ENCODE measurements around the gene ZBTB32. TPM values are rescaled to one million over a fixed set of nuclear protein-coding genes. Genes with fewer than 3 reads are reported as not detected.
A peak's percentile ranks its signal among the peaks of the same experiment; 100 is the strongest.

ZBTB32 gene
- total RNA-seq, 2 experiments from 2014 or later: 2.2 to 3.3 TPM

GRCh38 chr19:35738887-35739229, 34.5 kb downstream of the ZBTB32 start:
- H3K4me1 ChIP-seq (ENCODE audit: insufficient read depth, low read length): peaks cover 58% of the 10 kb centered on the region
- intact Hi-C loops (cut with DNase I, micrococcal nuclease): no loop called here
- POLR2A ChIA-PET: interaction anchor here (1.2 to 2.4 kb wide), 3 partner anchors 9 to 37 kb away, joined by 3 to 17 read pairs (median 12); partner anchors contain the start of gene LIN37
- no peaks in the 10 kb centered on the region for H3K9me3 ChIP-seq (ENCODE audit: control insufficient read depth in 1 of 2, insufficient read depth in 1 of 2, low read length in 2 of 2)
- TF ChIP-seq, protein P1, sequence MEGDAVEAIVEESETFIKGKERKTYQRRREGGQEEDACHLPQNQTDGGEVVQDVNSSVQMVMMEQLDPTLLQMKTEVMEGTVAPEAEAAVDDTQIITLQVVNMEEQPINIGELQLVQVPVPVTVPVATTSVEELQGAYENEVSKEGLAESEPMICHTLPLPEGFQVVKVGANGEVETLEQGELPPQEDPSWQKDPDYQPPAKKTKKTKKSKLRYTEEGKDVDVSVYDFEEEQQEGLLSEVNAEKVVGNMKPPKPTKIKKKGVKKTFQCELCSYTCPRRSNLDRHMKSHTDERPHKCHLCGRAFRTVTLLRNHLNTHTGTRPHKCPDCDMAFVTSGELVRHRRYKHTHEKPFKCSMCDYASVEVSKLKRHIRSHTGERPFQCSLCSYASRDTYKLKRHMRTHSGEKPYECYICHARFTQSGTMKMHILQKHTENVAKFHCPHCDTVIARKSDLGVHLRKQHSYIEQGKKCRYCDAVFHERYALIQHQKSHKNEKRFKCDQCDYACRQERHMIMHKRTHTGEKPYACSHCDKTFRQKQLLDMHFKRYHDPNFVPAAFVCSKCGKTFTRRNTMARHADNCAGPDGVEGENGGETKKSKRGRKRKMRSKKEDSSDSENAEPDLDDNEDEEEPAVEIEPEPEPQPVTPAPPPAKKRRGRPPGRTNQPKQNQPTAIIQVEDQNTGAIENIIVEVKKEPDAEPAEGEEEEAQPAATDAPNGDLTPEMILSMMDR (IDR thresholded peaks at IDR 0.05): no peak
- Mint-ChIP-seq H3K36me3 (ENCODE audit: low read depth) (peaks cover 61% of the 10 kb centered on the region), H3K4me1 (ENCODE audit: low read depth) (peaks cover 51% of the 10 kb centered on the region), H3K4me3 (peak overlapping the region; percentile 99), H3K27me3 (no peaks in the 10 kb centered on the region), H3K9me3 (no peaks in the 10 kb centered on the region), H3K27ac (peak overlapping the region; percentile 27)
- H3K27me3 ChIP-seq (ENCODE audit: control insufficient read depth in 1 of 2, insufficient read depth in 2 of 2, low read length in 2 of 2): no peaks in the 10 kb centered on the region
- H3K27ac ChIP-seq (ENCODE audit: low read depth in 1 of 2, low read length in 2 of 2): no peak overlapping the region
- no peak overlapping the region for H3K4me3 ChIP-seq (ENCODE audit: low read length)
- CTCF ChIA-PET: no interaction called here
- ATAC-seq (ENCODE audit: poor library complexity): no peak
- H3K36me3 ChIP-seq (ENCODE audit: insufficient read depth, low read length): peaks cover 47% of the 10 kb centered on the region
- DNase-seq: no peak

DNA sequence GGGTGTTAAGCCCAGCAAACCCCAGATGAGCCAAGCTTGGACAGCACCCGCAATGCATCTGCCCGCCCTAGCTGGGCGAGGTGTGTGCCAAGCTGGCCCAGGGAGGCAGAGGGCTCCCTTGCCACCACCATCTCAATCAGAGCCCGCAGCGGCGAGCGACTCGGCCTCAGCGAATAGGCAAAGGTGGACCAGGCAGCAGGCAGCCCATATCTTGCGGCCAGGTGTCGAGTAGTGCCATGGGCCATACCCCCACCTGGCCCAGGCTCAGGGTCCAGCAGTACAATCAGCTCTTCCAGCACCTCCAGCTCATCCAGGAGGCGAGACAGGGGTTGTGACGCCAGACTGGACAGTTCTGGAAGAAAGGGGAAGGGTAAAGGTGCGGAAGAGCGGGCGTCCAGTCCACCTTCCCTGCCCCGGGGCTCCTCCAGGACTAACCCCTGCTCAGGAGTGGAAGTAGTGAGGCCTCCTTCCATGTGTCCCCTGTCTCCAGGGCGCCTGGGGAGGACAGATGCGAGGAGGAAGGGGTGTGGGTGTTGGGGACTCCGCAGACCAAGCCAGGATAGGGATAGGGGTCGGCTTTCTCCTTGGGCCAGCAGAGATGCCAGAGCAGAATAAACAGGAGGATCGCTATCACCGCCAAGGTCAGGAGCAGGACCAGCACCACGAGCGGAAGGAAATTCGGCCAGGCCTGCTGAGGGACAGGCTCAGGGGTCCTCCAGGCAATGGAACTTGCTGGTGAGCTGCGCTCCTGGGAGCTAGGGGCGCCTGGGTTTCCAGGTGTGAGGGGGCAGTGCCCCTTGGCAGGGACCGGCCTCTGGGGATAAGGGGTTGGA, 35.1 kb downstream of the ZBTB32 start:
- peaks cover 64% of the 10 kb centered on the region for H3K4me1 ChIP-seq (ENCODE audit: insufficient read depth, low read length)
- Mint-ChIP-seq H3K9me3 (no peaks in the 10 kb centered on the region), H3K36me3 (ENCODE audit: low read depth) (peaks cover 58% of the 10 kb centered on the region), H3K27me3 (no peaks in the 10 kb centered on the region), H3K27ac (peak overlapping the region; percentile 27), H3K4me1 (ENCODE audit: low read depth) (peaks cover 51% of the 10 kb centered on the region), H3K4me3 (peak overlapping the region; percentile 99)
- DNase-seq (no peak), ATAC-seq (ENCODE audit: poor library complexity) (no peak)
- H3K27ac ChIP-seq (ENCODE audit: low read depth in 1 of 2, low read length in 2 of 2): peak overlapping the region in 1 of 2 donors; percentile 27
- ChIA-PET CTCF (no interaction called here), POLR2A (interaction anchor here (0.9 to 2.4 kb wide), 7 partner anchors 9 to 164 kb away, joined by 3 to 20 read pairs (median 5); partner anchors contain the start of genes KMT2B and LIN37)
- no peaks in the 10 kb centered on the region for H3K9me3 ChIP-seq (ENCODE audit: control insufficient read depth in 1 of 2, insufficient read depth in 1 of 2, low read length in 2 of 2)
- H3K36me3 ChIP-seq (ENCODE audit: insufficient read depth, low read length): peaks cover 44% of the 10 kb centered on the region
- intact Hi-C loops (cut with DNase I, micrococcal nuclease): loop anchor here (1.0 to 10.0 kb wide), 3 partner anchors 22 to 375 kb away; partner anchors contain the start of genes COX6B1 (in 1 of the 2), OVOL3 (in 1 of the 2), POLR2I (in 1 of the 2) and TBCB (in 1 of the 2)
- no peaks in the 10 kb centered on the region for H3K27me3 ChIP-seq (ENCODE audit: control insufficient read depth in 1 of 2, insufficient read depth in 2 of 2, low read length in 2 of 2)
- TF ChIP-seq, protein P1 (IDR thresholded peaks at IDR 0.05): no peak
- peak overlapping the region; percentile 91 for H3K4me3 ChIP-seq (ENCODE audit: low read length)

DNA sequence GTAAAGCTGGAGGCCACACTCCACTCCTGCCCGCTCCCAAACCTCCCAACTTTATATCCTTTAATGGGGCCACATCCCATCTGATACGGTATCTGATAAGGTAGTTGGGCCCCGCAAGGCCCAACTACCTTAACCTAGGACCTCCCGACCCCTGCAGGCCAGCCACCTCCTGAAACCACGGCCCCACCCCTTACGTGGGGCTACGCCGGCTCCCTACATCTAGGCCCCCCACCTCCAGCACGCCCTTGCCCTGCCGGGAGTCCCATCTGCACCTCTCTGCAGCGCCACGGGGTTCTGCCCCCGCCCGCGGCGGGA, 35.7 kb downstream of the ZBTB32 start:
- TF ChIP-seq, protein P1 (IDR thresholded peaks at IDR 0.05): no peak
- no peak for DNase-seq
- Histone ChIP-seq H3K27ac (ENCODE audit: low read depth in 1 of 2, low read length in 2 of 2) (peak overlapping the region in 1 of 2 donors; percentile 27), H3K27me3 (ENCODE audit: control insufficient read depth in 1 of 2, insufficient read depth in 2 of 2, low read length in 2 of 2) (no peaks in the 10 kb centered on the region), H3K4me3 (ENCODE audit: low read length) (peak overlapping the region; percentile 91), H3K4me1 (ENCODE audit: insufficient read depth, low read length) (peaks cover 67% of the 10 kb centered on the region), H3K9me3 (ENCODE audit: control insufficient read depth in 1 of 2, insufficient read depth in 1 of 2, low read length in 2 of 2) (no peaks in the 10 kb centered on the region), H3K36me3 (ENCODE audit: insufficient read depth, low read length) (peaks cover 39% of the 10 kb centered on the region)
- peak overlapping the region; percentile 99 for H3K4me3 Mint-ChIP-seq
- intact Hi-C loops (cut with DNase I, micrococcal nuclease): loop anchor here (1.0 to 10.0 kb wide), 3 partner anchors 23 to 375 kb away; partner anchors contain the start of genes COX6B1 (in 1 of the 2), OVOL3 (in 1 of the 2), POLR2I (in 1 of the 2) and TBCB (in 1 of the 2)
- ChIA-PET POLR2A (interaction anchor here (0.7 to 2.4 kb wide), 11 partner anchors 8 to 163 kb away, joined by 3 to 20 read pairs (median 5); partner anchors contain the start of genes COX6B1, KMT2B, LIN37 and PROSER3), CTCF (interaction anchor here (0.6 to 0.7 kb wide), 2 partner anchors 33 to 577 kb away, joined by 4 read pairs; no protein-coding TSS in a partner anchor)
- no peaks in the 10 kb centered on the region for H3K9me3 Mint-ChIP-seq
- no peak overlapping the region for H3K27ac Mint-ChIP-seq
- peaks cover 58% of the 10 kb centered on the region for H3K36me3 Mint-ChIP-seq (ENCODE audit: low read depth)
- ATAC-seq (ENCODE audit: poor library complexity): peak; percentile 4
- peaks cover 46% of the 10 kb centered on the region for H3K4me1 Mint-ChIP-seq (ENCODE audit: low read depth)
- no peaks in the 10 kb centered on the region for H3K27me3 Mint-ChIP-seq

All from CD4-positive, alpha-beta T cell (primary cell).